IMR-90 (cell line): ENCODE results near the gene KIF18A. TPM values are rescaled to one million over a fixed set of nuclear protein-coding genes. Genes with fewer than 3 reads are reported as not detected.

Experiments
- ATAC-seq: fragments of 200-7000 bp; cut with Tn5 transposase; 2 replicates; pipeline ENCODE4 v1.9.1; 2020; ENCODE audit warnings: low read depth, mild to moderate bottlenecking, moderate library complexity
- BruUV-seq: library from RNA; stranded (reverse); fragments of 400-500 nt; replicated peaks from 2 replicates; lab custom pipeline; 2021; lab: Mats Ljungman, UMichigan
- CTCF ChIA-PET: fragments of 300-600 bp; formaldehyde crosslinking; extraction: SDS; loops from one replicate; lab custom pipeline; 2021; ENCODE audit warnings: antibody characterized with exemption; lab: Yijun Ruan, JAX
- POLR2A ChIA-PET: fragments of 300-600 bp; sonication (Branson Sonifier 250); formaldehyde crosslinking; loops from one replicate; lab custom pipeline; 2022; ENCODE audit warnings: antibody characterized with exemption; ENCODE audit not compliant: unreplicated experiment; lab: Charles Lee
- DNase-seq: peaks from one replicate; pipeline ENCODE4 v3.0.0; 2013
- H2AFZ ChIP-seq: replicated peaks from 2 replicates; pipeline ENCODE3; 2013; ENCODE audit warnings: low read length, mild to moderate bottlenecking; ENCODE audit not compliant: poor library complexity
- H2AK5ac ChIP-seq: 2 replicates; pipeline ENCODE4 v1.6.1; 2013; ENCODE audit warnings: low read depth, low read length, inconsistent platforms
- H2AK9ac ChIP-seq: replicated peaks from 2 replicates; pipeline ENCODE3; 2013; ENCODE audit warnings: mild to moderate bottlenecking, low read depth, low read length, moderate library complexity; ENCODE audit not compliant: poor library complexity
- H2BK120ac ChIP-seq: 2 replicates; pipeline ENCODE4 v1.6.1; 2013; ENCODE audit warnings: low read depth, low read length, inconsistent platforms
- H2BK15ac ChIP-seq: 3 replicates; pipeline ENCODE4 v1.6.1; 2013; ENCODE audit warnings: low read depth, low read length, inconsistent platforms
- H2BK20ac ChIP-seq: 2 replicates; pipeline ENCODE4 v1.6.1; 2013; ENCODE audit warnings: low read depth, mild to moderate bottlenecking, inconsistent platforms, low read length, moderate library complexity
- H2BK5ac ChIP-seq: 2 replicates; pipeline ENCODE4 v1.6.1; 2013; ENCODE audit warnings: mild to moderate bottlenecking, low read depth, low read length, inconsistent platforms; ENCODE audit not compliant: poor library complexity, severe bottlenecking
- H3K14ac ChIP-seq: replicated peaks from 2 replicates; pipeline ENCODE4 v1.6.1; 2013; ENCODE audit warnings: low read depth, low read length, inconsistent platforms
- H3K18ac ChIP-seq: 2 replicates; pipeline ENCODE4 v1.6.1; 2013; ENCODE audit warnings: low read depth, low read length, control low read depth
- H3K23ac ChIP-seq: 2 replicates; pipeline ENCODE4 v1.6.1; 2013; ENCODE audit warnings: low read depth, low read length, inconsistent platforms
- H3K27ac ChIP-seq: 2 replicates; pipeline ENCODE4 v1.5.1; 2013; ENCODE audit warnings: mild to moderate bottlenecking, control low read depth, low read length; ENCODE audit not compliant: insufficient read depth
- H3K27me3 ChIP-seq: 2 replicates; pipeline ENCODE4 v1.6.1; 2013; ENCODE audit warnings: low read length; ENCODE audit not compliant: control insufficient read depth, insufficient read depth
- H3K36me3 ChIP-seq: 2 replicates; pipeline ENCODE4 v1.6.1; 2013; ENCODE audit warnings: low read length, mixed read lengths; ENCODE audit not compliant: control insufficient read depth, insufficient read depth
- H3K4ac ChIP-seq: 2 replicates; pipeline ENCODE4 v1.6.1; 2013; ENCODE audit warnings: low read depth, low read length, inconsistent platforms
- H3K4me1 ChIP-seq: 2 replicates; pipeline ENCODE4 v1.6.1; 2013; ENCODE audit warnings: low read length, mixed read lengths; ENCODE audit not compliant: control insufficient read depth, insufficient read depth
- H3K4me2 ChIP-seq: 2 replicates; pipeline ENCODE4 v1.6.1; 2013; ENCODE audit warnings: low read depth, mild to moderate bottlenecking, control low read depth, low read length, moderate library complexity
- H3K4me3 ChIP-seq: 2 replicates; pipeline ENCODE4 v1.5.1; 2013; ENCODE audit warnings: low read depth, mild to moderate bottlenecking, control low read depth, low read length, moderate library complexity; ENCODE audit not compliant: insufficient read depth
- H3K56ac ChIP-seq: 2 replicates; pipeline ENCODE4 v1.6.1; 2013; ENCODE audit warnings: low read length, inconsistent platforms; ENCODE audit not compliant: insufficient read depth; ENCODE audit errors: extremely low read depth
- H3K79me1 ChIP-seq, 2 experiments: 2 replicates each; pipeline ENCODE4 v1.6.1; 2013; ENCODE audit warnings: low read length in 2 of 2, inconsistent platforms in 1 of 2, low read depth in 1 of 2
- H3K9ac ChIP-seq: 2 replicates; pipeline ENCODE4 v1.6.1; 2013; ENCODE audit warnings: low read depth, low read length, control low read depth
- H3K9me1 ChIP-seq: 2 replicates; pipeline ENCODE4 v1.6.1; 2013; ENCODE audit warnings: low read length, inconsistent platforms; ENCODE audit not compliant: insufficient read depth
- H3K9me3 ChIP-seq: 2 replicates; pipeline ENCODE4 v1.6.1; 2013; ENCODE audit warnings: low read length; ENCODE audit not compliant: control insufficient read depth, insufficient read depth
- H4K20me1 ChIP-seq: 2 replicates; pipeline ENCODE4 v1.6.1; 2013; ENCODE audit warnings: low read length, inconsistent platforms; ENCODE audit not compliant: insufficient read depth
- H4K5ac ChIP-seq: 2 replicates; pipeline ENCODE4 v1.6.1; 2013; ENCODE audit warnings: mild to moderate bottlenecking, low read depth, low read length, control low read depth
- H4K8ac ChIP-seq, 2 experiments: 2 replicates each; pipeline ENCODE4 v1.6.1; 2013; ENCODE audit warnings: low read depth in 2 of 2, low read length in 2 of 2, control low read depth in 1 of 2, inconsistent platforms in 1 of 2
- H4K91ac ChIP-seq: 2 replicates; pipeline ENCODE4 v1.6.1; 2013; ENCODE audit warnings: low read depth, low read length, inconsistent platforms; ENCODE audit not compliant: insufficient read depth
- BHLHE40 ChIP-seq: fragments of 150-350 bp; IDR thresholded peaks from 2 replicates; pipeline ENCODE4 v1.6.1; 2016; ENCODE audit warnings: mild to moderate bottlenecking, low read depth, low read length
- CEBPB ChIP-seq: IDR thresholded peaks from 2 replicates; pipeline ENCODE4 v1.6.1; 2012; ENCODE audit warnings: low read depth, low read length, improper control_type of control experiment
- CHD1 ChIP-seq: IDR thresholded peaks from 2 replicates; pipeline ENCODE4 v1.6.1; 2012; ENCODE audit warnings: low read depth, low read length, improper control_type of control experiment
- FOS ChIP-seq: fragments of 150-350 bp; IDR thresholded peaks from 2 replicates; pipeline ENCODE4 v1.6.1; 2016; ENCODE audit warnings: low read depth, low read length
- MAFK ChIP-seq: IDR thresholded peaks from 2 replicates; pipeline ENCODE4 v1.6.1; 2012; ENCODE audit warnings: low read depth, low read length, improper control_type of control experiment
- MAZ ChIP-seq: IDR thresholded peaks from 2 replicates; pipeline ENCODE4 v1.6.1; 2012; ENCODE audit warnings: low read depth, mild to moderate bottlenecking, low read length, improper control_type of control experiment, moderate library complexity, borderline replicate concordance
- MXI1 ChIP-seq: IDR thresholded peaks from 2 replicates; pipeline ENCODE4 v1.6.1; 2012; ENCODE audit warnings: low read depth, mild to moderate bottlenecking, low read length, moderate library complexity, borderline replicate concordance
- NFE2L2 ChIP-seq: fragments of 150-350 bp; IDR thresholded peaks from 2 replicates; pipeline ENCODE4 v1.6.1; 2016; ENCODE audit warnings: low read depth, mild to moderate bottlenecking, low read length
- POLR2A ChIP-seq: IDR thresholded peaks from 2 replicates; pipeline ENCODE4 v1.6.1; 2012; ENCODE audit warnings: mild to moderate bottlenecking, low read depth, low read length
- RAD21 ChIP-seq: IDR thresholded peaks from 2 replicates; pipeline ENCODE4 v1.6.1; 2012; ENCODE audit warnings: low read length, improper control_type of control experiment
- RCOR1 ChIP-seq: IDR thresholded peaks from 2 replicates; pipeline ENCODE4 v1.6.1; 2012; ENCODE audit warnings: mild to moderate bottlenecking, low read length, improper control_type of control experiment; ENCODE audit not compliant: insufficient replicate concordance
- RFX5 ChIP-seq: IDR thresholded peaks from 2 replicates; pipeline ENCODE4 v1.8.0; 2012; ENCODE audit warnings: low read depth, mild to moderate bottlenecking, low read length, moderate library complexity
- SMC3 ChIP-seq: fragments of 150-350 bp; IDR thresholded peaks from 2 replicates; pipeline ENCODE4 v1.6.1; 2016; ENCODE audit warnings: low read depth, mild to moderate bottlenecking, antibody characterized with exemption, low read length, moderate library complexity
- dilution Hi-C: fragments of 300-500 bp; cut with HindIII; formaldehyde crosslinking; loops from one replicate; pipeline ENCODE4 v1.14.3; 2018; ENCODE audit warnings: low sequenced_read_pairs; ENCODE audit not compliant: unreplicated experiment
- in situ Hi-C: fragments of 300-500 bp; cut with MboI; formaldehyde crosslinking; loops from 3 replicates; pipeline ENCODE4 v1.14.3; 2019; ENCODE audit warnings: low sequenced_read_pairs, inconsistent platforms, mixed read lengths
- intact Hi-C: fragments of 100-400 bp; cut with micrococcal nuclease; formaldehyde crosslinking; loops from 2 replicates; pipeline ENCODE4 v1.10.0; 2022
- polyA plus RNA-seq, 3 experiments: library from polyadenylated mRNA; depleted of rRNA; stranded (reverse); fragments of >200 nt; gene quantifications; 2 replicates each; pipeline ENCODE4 v1.2.3, GENCODE V29; 2012; ENCODE audit warnings: low replicate concordance in 1 of 3
- total RNA-seq: library from RNA; depleted of rRNA; stranded (reverse); fragments of >200 nt; gene quantifications from 2 replicates; pipeline ENCODE4 v1.2.3, GENCODE V29; 2012
- TF ChIP-seq, protein P1 (sequence below): fragments of 150-350 bp; IDR thresholded peaks from 2 replicates; pipeline ENCODE4 v1.6.1; 2016; ENCODE audit warnings: low read depth, mild to moderate bottlenecking, low read length, moderate library complexity, borderline replicate concordance
- TF ChIP-seq, protein P2 (sequence below): fragments of 150-350 bp; IDR thresholded peaks from 2 replicates; pipeline ENCODE4 v1.6.1; 2017; ENCODE audit warnings: mild to moderate bottlenecking, antibody characterized with exemption, low read length, low read depth
- TF ChIP-seq, protein P3 (sequence below): conservative IDR thresholded peaks from 2 replicates; pipeline ENCODE4 v1.5.1; 2012; ENCODE audit warnings: mild to moderate bottlenecking, low read depth, low read length, improper control_type of control experiment

Gene KIF18A
- total and polyA plus RNA-seq, 2 of the 4 experiments (the other 2 are of a cell fraction): 8.9 to 24.4 TPM

DNA sequence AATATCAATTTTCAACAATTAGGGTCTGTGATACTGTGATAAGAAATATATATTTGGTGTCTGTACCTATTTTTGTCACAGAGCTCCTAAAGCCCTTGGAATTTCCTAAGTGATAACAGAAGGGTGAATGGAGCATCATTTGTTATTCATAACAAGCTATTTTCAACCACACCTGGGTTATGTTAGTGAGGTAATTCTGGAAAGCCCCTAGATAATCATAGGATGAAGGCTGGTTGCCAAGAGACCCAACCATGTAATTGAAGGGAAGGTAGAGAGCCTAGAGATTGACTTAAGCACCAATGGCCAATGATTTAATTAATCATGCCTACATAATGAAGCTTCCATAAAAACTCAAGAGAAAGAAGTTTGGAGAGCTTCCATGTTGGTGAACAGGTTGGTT lies 109.4 kb downstream of the KIF18A start:
- CTCF ChIA-PET: no interaction called here
- TF ChIP-seq MAFK: no peak
- no peak for TF ChIP-seq BHLHE40
- TF ChIP-seq, protein P1, sequence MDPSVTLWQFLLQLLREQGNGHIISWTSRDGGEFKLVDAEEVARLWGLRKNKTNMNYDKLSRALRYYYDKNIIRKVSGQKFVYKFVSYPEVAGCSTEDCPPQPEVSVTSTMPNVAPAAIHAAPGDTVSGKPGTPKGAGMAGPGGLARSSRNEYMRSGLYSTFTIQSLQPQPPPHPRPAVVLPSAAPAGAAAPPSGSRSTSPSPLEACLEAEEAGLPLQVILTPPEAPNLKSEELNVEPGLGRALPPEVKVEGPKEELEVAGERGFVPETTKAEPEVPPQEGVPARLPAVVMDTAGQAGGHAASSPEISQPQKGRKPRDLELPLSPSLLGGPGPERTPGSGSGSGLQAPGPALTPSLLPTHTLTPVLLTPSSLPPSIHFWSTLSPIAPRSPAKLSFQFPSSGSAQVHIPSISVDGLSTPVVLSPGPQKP: no peak
- no peak for TF ChIP-seq SMC3
- TF ChIP-seq CHD1: no peak
- TF ChIP-seq POLR2A: no peak
- TF ChIP-seq, protein P2, sequence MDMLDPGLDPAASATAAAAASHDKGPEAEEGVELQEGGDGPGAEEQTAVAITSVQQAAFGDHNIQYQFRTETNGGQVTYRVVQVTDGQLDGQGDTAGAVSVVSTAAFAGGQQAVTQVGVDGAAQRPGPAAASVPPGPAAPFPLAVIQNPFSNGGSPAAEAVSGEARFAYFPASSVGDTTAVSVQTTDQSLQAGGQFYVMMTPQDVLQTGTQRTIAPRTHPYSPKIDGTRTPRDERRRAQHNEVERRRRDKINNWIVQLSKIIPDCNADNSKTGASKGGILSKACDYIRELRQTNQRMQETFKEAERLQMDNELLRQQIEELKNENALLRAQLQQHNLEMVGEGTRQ: no peak
- TF ChIP-seq MXI1: no peak
- no peak for TF ChIP-seq NFE2L2
- TF ChIP-seq FOS: no peak
- TF ChIP-seq MAZ: no peak
- TF ChIP-seq CEBPB: no peak
- no peak for TF ChIP-seq RCOR1
- TF ChIP-seq RAD21: no peak
- no peak for TF ChIP-seq RFX5
- TF ChIP-seq, protein P3, sequence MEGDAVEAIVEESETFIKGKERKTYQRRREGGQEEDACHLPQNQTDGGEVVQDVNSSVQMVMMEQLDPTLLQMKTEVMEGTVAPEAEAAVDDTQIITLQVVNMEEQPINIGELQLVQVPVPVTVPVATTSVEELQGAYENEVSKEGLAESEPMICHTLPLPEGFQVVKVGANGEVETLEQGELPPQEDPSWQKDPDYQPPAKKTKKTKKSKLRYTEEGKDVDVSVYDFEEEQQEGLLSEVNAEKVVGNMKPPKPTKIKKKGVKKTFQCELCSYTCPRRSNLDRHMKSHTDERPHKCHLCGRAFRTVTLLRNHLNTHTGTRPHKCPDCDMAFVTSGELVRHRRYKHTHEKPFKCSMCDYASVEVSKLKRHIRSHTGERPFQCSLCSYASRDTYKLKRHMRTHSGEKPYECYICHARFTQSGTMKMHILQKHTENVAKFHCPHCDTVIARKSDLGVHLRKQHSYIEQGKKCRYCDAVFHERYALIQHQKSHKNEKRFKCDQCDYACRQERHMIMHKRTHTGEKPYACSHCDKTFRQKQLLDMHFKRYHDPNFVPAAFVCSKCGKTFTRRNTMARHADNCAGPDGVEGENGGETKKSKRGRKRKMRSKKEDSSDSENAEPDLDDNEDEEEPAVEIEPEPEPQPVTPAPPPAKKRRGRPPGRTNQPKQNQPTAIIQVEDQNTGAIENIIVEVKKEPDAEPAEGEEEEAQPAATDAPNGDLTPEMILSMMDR: no peak
- Histone ChIP-seq H2BK15ac (no peak overlapping the region), H2AFZ (no peak overlapping the region), H2BK120ac (no peak overlapping the region), H3K79me1 (no peaks in the 10 kb centered on the region), H2BK5ac (no peak overlapping the region), H3K4me3 (no peak overlapping the region), H3K14ac (no peak overlapping the region), H2AK9ac (no peak overlapping the region), H4K20me1 (no peaks in the 10 kb centered on the region), H3K36me3 (peaks cover 1% of the 10 kb centered on the region; the same call in 1 of the 2 replicates), H3K18ac (no peak overlapping the region), H4K8ac (no peak overlapping the region), H3K9me3 (peaks cover 19% of the 10 kb centered on the region), H3K27ac (no peak overlapping the region), H4K91ac (no peak overlapping the region), H3K56ac (no peak overlapping the region), H3K4me1 (peaks cover 8% of the 10 kb centered on the region), H3K23ac (no peak overlapping the region), H2BK20ac (no peak overlapping the region), H3K9ac (no peak overlapping the region), H4K5ac (no peak overlapping the region), H3K27me3 (no peaks in the 10 kb centered on the region), H2AK5ac (no peak overlapping the region), H3K9me1 (no peaks in the 10 kb centered on the region), H3K4me2 (no peak overlapping the region), H3K4ac (no peak overlapping the region)
- POLR2A ChIA-PET: interaction anchor here (0.6 kb wide), 1 partner anchor 64 kb away, joined by 4 read pairs; no protein-coding TSS in a partner anchor
- in situ Hi-C loops (no loop called here), intact Hi-C loops (no loop called here), dilution Hi-C loops (no loop called here)
- ATAC-seq (no peak), DNase-seq (no peak)
- BruUV-seq: no TSS peak
